Upper lobe of right lung (tissue), 1 donor: Measurements from ENCODE around the gene OMG. TPM values are rescaled to one million over a fixed set of nuclear protein-coding genes. Genes with fewer than 3 reads are reported as not detected.

ENCODE experiments used
- ATAC-seq: fragments of 200-7000 bp; cut with Tn5 transposase; one replicate; pipeline ENCODE4 v1.9.1; 2020; ENCODE audit warnings: mild to moderate bottlenecking, moderate library complexity
- DNase-seq: peaks from one replicate; pipeline ENCODE4 v3.0.0-alpha.2; 2020
- H3K27ac ChIP-seq: fragments of 200-600 bp; one replicate; pipeline ENCODE4 v1.8.0; 2022
- H3K27me3 ChIP-seq: fragments of 200-600 bp; one replicate; pipeline ENCODE4 v1.8.0; 2022; ENCODE audit warnings: mild to moderate bottlenecking
- H3K36me3 ChIP-seq: fragments of 200-600 bp; one replicate; pipeline ENCODE4 v1.8.0; 2022
- H3K4me1 ChIP-seq: fragments of 200-600 bp; one replicate; pipeline ENCODE4 v1.8.0; 2022
- H3K4me3 ChIP-seq: fragments of 200-600 bp; one replicate; pipeline ENCODE4 v1.8.0; 2022; ENCODE audit warnings: mild to moderate bottlenecking
- H3K9me3 ChIP-seq: fragments of 200-600 bp; one replicate; pipeline ENCODE4 v1.8.0; 2022
- CTCF ChIP-seq: fragments of 200-600 bp; IDR thresholded peaks from one replicate; pipeline ENCODE4 v1.8.0; 2022; ENCODE audit warnings: antibody characterized with exemption
- intact Hi-C: fragments of 100-400 bp; cut with DNase I; formaldehyde crosslinking; loops from one replicate; pipeline ENCODE4 v1.11.0; 2022
- total RNA-seq: library from RNA; stranded (reverse); fragmentation: NEBNext Ultra II Directional; extraction: Animal tissue kit (Norgen Biotek cat#: 25700); gene quantifications from one replicate; pipeline ENCODE4 v1.2.1, GENCODE V29; 2021
- donor health status: DM: no; HTN: yes; CAD: no; lungs with severe emphysema.

Gene OMG
- total RNA-seq, 1 donor from 2014 or later = 10.3 TPM

- Histone ChIP-seq H3K4me3 (no peak overlapping the region), H3K27ac (no peak overlapping the region), H3K4me1 (no peaks in the 10 kb centered on the region), H3K27me3 (no peaks in the 10 kb centered on the region), H3K9me3 (no peaks in the 10 kb centered on the region), H3K36me3 (peaks cover 24% of the 10 kb centered on the region)
- no peak for TF ChIP-seq CTCF
- ATAC-seq = no peak
- intact Hi-C loops = no loop called here
- DNase-seq = no peak
Observed at GRCh38 chr17:31250229-31250628, 46.8 kb downstream of the OMG start.

- Histone ChIP-seq H3K27me3 (no peaks in the 10 kb centered on the region), H3K36me3 (peaks cover 28% of the 10 kb centered on the region), H3K9me3 (no peaks in the 10 kb centered on the region), H3K4me3 (no peak overlapping the region), H3K4me1 (no peaks in the 10 kb centered on the region), H3K27ac (no peak overlapping the region)
- TF ChIP-seq CTCF = no peak
- intact Hi-C loops = no loop called here
- DNase-seq (no peak), ATAC-seq (no peak)
Observed at GRCh38 chr17:31249835-31250141, 47.3 kb downstream of the OMG start.

GRCh38 chr17:31248986-31249834 lies 47.8 kb downstream of the OMG start:
- ATAC-seq = no peak
- TF ChIP-seq CTCF = no peak

More at GRCh38 chr17:31248986-31249834, 47.8 kb downstream of the OMG start:
- no peaks in the 10 kb centered on the region for H3K4me1 ChIP-seq
- no peak overlapping the region for H3K27ac ChIP-seq
- H3K27me3 ChIP-seq = no peaks in the 10 kb centered on the region
- H3K9me3 ChIP-seq = no peaks in the 10 kb centered on the region
- no peak for DNase-seq
- intact Hi-C loops = no loop called here
- H3K36me3 ChIP-seq = peaks cover 34% of the 10 kb centered on the region
- no peak overlapping the region for H3K4me3 ChIP-seq

Other genes starting within 250 kb of the OMG start
- gene NF1, start 202.3 kb downstream of the OMG start, total RNA-seq = 61.6 TPM
- 87.9 TPM for gene EVI2B, start 16.8 kb upstream of the OMG start, total RNA-seq
- 38.2 TPM for gene EVI2A, start 24.4 kb upstream of the OMG start, total RNA-seq
- 13.5 TPM for gene RAB11FIP4, start 94.4 kb upstream of the OMG start, total RNA-seq